Measurements from ENCODE around the gene UGT1A10.

DNA sequence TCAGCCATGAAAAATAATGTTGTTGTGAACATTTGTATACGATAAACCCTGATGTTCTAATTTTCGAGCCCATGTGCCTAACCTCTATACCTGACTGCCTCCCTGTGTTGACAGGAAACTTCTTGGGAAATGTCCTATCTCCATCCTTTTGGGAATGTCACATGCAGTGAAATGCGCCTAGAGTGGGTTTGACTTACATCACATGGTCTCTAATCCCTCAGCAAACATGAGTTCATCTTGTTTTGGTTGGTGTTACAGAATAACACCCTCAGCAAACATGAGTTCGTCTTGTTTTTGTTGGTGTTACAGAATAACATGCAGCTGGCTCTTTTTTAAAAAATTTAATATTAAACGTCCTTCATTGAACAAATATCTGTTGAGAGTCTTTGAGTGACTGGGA, 52.1 kb downstream of the UGT1A10 start:
- TF ChIP-seq, protein P1, sequence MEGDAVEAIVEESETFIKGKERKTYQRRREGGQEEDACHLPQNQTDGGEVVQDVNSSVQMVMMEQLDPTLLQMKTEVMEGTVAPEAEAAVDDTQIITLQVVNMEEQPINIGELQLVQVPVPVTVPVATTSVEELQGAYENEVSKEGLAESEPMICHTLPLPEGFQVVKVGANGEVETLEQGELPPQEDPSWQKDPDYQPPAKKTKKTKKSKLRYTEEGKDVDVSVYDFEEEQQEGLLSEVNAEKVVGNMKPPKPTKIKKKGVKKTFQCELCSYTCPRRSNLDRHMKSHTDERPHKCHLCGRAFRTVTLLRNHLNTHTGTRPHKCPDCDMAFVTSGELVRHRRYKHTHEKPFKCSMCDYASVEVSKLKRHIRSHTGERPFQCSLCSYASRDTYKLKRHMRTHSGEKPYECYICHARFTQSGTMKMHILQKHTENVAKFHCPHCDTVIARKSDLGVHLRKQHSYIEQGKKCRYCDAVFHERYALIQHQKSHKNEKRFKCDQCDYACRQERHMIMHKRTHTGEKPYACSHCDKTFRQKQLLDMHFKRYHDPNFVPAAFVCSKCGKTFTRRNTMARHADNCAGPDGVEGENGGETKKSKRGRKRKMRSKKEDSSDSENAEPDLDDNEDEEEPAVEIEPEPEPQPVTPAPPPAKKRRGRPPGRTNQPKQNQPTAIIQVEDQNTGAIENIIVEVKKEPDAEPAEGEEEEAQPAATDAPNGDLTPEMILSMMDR (IDR thresholded peaks at IDR 0.05): no peak
- no peak for TF ChIP-seq ZFX (IDR thresholded peaks at IDR 0.05; ENCODE audit: borderline replicate concordance)
